Activated T-helper 9 cell treated with anti-CD3 and anti-CD28 coated beads, Interleukin-2, amount 50 U/mL, for 16 hours (primary cell): ENCODE data around the gene SEC31A.

ENCODE experiments used
- DNase-seq: peaks from one replicate; pipeline ENCODE4 v3.0.0-alpha.2; 2020; ENCODE audit warnings: low read depth

SEC31A gene

GRCh38 chr4:82792912-82793649, 97.9 kb downstream of the SEC31A start:
- DNase-seq, result no peak

DNA sequence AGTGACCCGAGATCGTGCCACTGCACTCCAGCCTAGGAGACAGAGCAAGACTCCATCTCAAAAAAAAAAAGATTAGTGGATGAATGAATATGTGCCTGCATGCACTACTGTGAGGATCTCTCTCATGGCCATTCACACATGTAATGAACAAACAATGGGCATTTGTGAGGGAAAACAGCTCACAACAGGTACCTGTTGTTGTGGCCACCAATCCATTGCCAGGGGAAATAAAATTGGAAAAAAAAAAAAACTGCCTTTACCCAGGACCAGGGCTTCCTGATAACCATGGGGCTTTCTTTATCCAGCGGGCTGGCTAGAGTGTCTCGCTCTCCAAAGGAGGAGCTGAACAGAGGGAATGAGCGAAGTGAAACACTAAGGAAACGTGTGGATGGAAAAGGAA, 99.8 kb downstream of the SEC31A start:
- DNase-seq, result no peak

GRCh38 chr4:82790060-82790660, 100.8 kb downstream of the SEC31A start:
- DNase-seq, result no peak

GRCh38 chr4:82789025-82789776, 101.8 kb downstream of the SEC31A start:
- no peak for DNase-seq

- no peak for DNase-seq
Measured at GRCh38 chr4:82787342-82787741, 103.6 kb downstream of the SEC31A start.

DNA sequence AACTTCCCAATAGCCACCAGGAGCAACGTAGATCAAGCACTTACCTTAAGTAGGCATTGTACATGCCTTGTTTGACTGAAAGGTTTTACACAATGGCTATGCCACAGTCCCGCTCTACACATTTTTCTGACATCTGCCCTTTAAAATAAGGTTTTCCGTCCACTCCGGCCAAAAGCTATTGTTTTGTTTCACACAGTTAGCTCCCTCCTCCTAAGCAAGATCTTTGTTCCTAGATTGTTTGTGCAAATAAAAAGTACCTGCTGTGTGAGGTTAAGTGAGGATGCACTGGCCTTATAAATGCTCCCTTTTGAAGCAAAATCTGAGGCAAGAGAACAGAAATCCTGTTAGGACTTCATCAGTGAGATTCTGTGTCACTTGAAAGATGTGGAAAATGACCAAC, 104.1 kb downstream of the SEC31A start:
- DNase-seq, result no peak

- DNase-seq, result no peak
Measured at GRCh38 chr4:82785611-82786400, 105.1 kb downstream of the SEC31A start.

- no peak for DNase-seq
Measured at GRCh38 chr4:82784681-82785610, 106.0 kb downstream of the SEC31A start.

GRCh38 chr4:82782626-82783345, 108.2 kb downstream of the SEC31A start:
- no peak for DNase-seq

DNA sequence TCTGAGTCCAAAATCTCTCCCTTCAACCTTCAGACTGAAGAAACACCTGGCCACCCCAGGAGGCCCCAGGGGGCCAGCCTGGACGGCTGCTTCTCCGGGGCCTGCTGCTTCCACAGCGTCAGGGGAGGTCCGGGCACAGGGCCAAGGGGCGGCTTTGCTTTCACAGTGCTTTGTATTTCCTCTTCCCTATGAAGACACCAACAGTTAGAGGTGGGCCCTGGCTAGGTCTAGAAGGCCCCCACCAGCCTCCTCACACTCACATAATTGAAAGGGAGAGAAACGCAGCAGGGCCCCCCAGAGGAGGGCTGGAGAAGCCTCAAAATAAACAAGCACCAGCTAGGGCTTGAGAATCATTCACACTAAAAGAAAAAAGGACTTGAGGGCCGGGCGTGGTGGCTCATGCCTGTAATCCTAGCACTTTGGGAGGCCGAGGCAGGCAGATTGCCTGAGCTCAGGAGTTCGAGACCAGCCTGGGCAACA, 110.2 kb downstream of the SEC31A start:
- no peak for DNase-seq

DNA sequence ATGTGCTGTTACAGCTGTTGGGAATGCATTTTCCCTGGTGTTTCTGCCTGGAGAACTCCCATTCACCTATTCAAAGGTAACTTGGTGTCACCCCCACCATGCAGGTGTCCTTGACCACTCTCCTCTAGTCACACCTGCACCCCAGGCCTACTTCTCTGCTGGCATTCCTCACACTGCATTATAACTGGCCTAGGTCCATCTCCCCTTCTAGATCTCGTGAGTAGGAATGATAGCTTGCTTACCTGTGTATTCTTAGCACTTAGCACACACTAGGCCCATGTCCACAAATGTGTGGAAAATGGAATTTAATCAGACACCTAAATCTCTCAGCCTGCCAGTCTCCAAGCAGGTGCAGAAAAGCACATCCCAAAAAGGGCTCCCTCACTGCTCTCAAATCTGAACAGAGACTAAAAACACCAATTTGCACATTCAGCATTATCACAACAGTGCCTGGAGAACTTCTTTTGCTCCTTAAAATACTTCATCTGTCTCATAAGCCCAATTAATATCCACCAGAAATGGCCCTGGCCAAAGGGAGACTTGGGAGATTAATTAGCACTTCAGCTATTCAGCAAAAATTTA, 110.7 kb downstream of the SEC31A start:
- DNase-seq, result no peak

- no peak for DNase-seq
Measured at GRCh38 chr4:82779032-82779431, 111.9 kb downstream of the SEC31A start.

DNA sequence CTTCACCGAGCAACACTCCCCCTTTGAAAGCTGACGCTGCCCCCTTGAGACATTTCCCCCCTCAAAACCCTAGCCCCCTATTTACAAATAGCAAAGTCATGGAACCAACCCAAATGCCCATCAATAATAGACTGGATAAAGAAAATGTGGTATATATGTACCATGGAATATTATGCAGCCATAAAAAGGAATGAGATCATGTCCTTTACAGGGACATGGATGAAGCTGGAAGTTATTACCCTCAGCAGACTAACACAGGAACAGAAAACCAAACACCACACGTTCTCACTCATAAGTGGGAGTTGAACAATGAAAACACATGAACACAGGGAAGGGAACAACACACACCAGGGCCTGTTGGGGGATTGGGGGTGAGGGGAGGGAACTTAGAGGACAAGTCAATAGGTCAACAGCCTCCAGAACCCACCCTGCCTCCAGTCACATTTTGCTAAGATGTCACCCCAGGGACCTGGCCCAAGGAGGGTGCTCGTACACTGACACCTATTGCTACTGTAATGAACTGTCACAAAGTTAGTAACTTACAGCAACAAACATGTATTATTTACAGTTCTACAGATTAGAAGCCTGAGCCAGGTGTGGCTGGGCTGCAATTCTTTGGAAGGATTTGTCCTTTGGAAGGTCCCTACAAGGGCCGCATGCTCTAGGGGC, 113.0 kb downstream of the SEC31A start:
- no peak for DNase-seq

- no peak for DNase-seq
Measured at GRCh38 chr4:82776925-82777542, 113.9 kb downstream of the SEC31A start.

- DNase-seq, result no peak
Measured at GRCh38 chr4:82775243-82775642, 115.7 kb downstream of the SEC31A start.

- DNase-seq, result no peak
Measured at GRCh38 chr4:82774711-82775171, 116.2 kb downstream of the SEC31A start.

DNA sequence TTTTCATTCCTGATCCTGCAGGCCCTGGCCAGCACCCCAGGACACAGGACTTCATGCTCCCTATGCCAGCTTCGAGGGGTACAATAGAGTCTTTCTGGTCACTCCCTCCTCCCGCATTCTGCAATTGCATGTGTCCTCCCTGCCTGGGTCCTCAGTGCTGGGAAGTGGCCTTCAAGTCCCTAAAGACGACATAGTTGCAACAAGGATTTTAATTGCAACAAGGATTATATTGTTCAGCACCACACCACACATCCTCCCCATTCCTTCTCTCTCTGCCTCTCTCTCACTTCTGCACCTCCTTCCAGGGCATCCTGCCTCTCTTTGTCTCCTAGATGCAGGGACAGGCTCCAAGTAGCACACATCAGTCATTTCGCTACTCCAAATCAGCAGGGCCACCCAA, 117.9 kb downstream of the SEC31A start:
- no peak for DNase-seq

- DNase-seq, result no peak
Measured at GRCh38 chr4:82770607-82771006, 120.3 kb downstream of the SEC31A start.
